GM18526 (cell line): ENCODE results near the gene CTBP1.

Experiments used
- POLR2A ChIP-seq: IDR thresholded peaks from 3 replicates; pipeline ENCODE4 v1.6.1; 2011; ENCODE audit not compliant: insufficient read length; ENCODE audit errors: extremely low read depth

CTBP1 gene

DNA sequence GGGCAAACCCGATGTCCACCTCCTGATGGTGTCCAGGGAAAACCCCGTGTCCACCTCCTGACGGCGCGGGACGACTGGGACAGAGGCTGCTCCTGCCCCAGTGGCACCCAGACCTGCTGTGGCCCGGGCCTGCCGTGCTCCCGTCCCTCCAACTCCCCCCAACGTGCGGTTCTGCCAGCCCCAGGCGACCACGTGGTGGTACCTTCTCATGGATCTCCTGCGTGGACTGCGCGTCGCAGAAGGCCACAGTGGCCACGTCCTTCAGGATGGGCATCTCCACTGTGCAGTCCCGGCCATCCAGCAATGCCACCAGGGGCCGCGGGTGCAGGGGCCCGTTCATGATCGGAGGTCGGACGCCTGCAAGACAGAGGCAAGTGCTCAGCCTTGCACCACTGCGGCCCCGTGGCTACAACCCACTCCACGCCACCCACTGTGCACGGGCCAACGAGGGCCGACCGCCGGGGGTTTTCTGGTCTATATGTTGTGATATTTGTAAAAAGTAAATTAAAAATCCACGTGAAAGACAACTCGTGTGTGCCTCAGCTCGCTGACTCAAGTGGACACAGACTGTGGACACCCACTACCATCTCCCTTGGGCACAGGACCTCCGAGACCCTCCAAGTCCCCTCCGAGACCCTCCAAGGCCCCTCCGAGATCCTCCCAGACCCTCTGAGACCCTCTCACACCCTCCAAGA is 10.8 kb downstream of the CTBP1 start:
- no peak for TF ChIP-seq POLR2A

DNA sequence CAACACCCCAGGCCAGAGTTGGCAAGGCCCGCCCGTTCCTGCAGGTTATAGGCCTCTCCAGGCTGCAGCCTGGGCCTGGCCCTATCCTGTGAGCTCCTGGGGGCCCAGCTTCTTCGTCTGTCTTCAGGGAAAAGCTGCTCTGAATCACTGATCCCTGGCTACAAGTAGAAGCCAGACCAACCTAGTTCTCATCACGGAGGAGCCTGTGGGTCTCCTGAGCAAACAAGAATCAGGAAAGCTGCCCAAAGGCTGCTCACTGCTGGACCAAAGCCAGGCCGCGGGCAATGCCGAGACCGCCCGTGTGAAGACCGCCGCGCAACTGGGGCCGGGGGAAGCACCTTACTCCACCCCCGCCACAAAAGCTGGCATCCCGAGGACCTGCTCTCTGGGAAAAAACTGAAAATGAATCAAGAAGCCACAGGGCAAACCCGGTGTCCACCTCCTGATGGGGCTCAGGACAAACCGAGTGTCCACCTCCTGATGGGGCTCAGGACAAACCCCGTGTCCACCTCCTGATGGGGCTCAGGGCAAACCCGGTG is 12.8 kb downstream of the CTBP1 start:
- TF ChIP-seq POLR2A, result no peak

DNA sequence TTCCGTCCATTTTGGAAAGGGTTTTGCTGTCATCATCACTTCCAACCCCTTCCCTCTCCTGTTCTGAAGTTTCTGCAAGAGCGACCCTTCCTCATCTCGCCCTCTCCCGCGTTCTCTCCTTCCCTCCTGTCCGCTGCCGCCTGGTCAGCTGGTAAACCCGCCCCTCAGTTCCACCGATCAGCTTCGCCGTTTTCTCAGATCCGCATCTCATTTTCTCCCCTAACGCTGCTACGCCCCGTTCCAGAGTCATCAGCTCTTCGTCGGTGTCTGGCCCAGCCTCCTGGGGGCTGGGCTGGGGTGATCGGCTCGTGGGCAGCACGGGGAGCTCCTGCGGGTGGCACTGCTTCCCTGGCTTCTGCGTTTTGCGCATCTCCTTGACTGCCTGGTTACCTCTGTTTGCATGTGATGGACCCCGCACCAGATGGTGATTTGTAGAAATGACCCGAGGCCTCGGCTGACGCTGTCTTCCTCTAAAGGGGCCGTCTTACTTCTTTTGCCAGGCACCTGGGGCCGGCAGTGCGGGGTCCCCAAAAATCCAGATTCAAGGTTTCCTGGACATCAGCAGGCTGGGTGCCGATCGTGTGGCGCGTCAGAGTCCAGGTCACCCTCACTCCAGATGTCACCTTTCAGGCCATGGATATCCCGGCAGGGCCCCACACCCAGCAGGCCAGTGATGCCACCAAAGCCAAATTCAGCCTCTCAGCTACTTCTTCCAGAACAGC is 13.4 kb downstream of the CTBP1 start:
- TF ChIP-seq POLR2A, result no peak

DNA sequence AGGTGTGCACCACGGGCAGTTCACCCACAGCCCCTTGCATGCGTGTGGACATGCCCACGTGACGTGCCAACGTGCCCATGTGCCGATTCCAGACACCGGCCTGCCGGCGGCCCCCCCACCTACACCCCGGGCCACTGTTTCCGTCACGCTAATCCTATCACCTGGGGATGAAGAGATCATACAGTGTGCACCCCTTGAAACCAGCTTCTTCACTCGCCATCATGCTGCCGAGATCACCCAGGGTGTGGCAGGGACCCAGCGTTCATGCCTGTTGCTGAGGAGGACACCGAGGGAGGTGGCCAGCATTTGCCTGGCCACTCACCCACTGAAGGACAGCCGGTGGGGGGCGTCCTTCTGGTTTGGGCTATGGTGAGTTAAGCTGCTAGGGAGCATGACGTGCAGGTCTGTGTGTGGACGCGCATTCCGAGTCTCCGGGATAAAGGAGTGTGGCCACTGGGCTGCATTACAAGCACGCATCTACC is 14.1 kb downstream of the CTBP1 start:
- no peak for TF ChIP-seq POLR2A

DNA sequence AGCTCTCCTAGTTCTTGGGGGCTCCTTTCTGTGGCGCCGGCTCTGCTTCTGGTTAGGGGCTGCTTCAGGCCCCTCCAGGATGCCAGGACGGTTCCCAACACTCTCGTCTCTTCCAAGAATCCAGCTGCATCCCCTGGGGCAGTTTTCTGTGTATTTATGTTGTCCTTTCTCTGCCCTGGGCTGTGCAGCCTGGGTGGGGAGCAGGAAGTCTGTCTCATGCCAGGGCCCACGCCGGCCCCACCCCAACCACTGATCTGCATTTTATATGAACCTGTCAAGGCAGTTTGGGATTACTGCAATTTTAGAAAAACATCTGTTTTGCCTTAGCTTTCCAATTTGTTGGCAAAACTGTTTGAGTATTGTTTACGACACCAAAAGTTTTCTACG is 14.6 kb downstream of the CTBP1 start:
- TF ChIP-seq POLR2A, result no peak

DNA sequence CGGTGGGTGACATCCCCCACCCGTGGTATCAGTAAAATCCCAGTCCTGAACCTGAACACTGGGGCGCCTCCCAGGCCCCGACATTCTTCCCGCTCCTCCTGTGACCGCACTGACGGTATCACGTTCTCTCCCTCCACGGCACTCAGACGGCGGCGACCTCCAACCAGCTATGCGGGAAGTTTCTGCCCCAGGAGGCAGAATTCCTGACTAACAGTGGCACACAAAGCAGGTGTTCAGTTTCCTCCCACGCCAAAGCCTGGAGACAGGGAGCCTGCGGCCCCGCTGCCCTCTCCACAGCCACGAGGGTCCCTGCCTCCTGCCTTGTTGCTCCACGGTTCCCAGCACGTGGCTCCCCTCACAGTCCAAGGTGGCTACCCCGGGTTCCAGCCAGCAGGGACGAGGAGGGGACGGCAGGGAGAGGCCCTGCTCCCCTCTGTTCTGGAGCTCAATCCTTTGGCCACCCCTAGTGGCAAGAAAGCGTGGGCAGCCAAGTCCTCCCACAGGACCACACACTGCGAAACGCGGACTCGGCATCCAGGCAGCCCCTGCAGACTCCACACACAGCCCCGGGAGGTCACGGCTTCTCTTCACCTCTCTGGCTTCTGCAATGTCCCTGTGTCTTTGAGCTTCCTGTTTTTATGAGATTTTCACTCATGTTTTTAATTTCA is 15.2 kb downstream of the CTBP1 start:
- TF ChIP-seq POLR2A, result no peak

DNA sequence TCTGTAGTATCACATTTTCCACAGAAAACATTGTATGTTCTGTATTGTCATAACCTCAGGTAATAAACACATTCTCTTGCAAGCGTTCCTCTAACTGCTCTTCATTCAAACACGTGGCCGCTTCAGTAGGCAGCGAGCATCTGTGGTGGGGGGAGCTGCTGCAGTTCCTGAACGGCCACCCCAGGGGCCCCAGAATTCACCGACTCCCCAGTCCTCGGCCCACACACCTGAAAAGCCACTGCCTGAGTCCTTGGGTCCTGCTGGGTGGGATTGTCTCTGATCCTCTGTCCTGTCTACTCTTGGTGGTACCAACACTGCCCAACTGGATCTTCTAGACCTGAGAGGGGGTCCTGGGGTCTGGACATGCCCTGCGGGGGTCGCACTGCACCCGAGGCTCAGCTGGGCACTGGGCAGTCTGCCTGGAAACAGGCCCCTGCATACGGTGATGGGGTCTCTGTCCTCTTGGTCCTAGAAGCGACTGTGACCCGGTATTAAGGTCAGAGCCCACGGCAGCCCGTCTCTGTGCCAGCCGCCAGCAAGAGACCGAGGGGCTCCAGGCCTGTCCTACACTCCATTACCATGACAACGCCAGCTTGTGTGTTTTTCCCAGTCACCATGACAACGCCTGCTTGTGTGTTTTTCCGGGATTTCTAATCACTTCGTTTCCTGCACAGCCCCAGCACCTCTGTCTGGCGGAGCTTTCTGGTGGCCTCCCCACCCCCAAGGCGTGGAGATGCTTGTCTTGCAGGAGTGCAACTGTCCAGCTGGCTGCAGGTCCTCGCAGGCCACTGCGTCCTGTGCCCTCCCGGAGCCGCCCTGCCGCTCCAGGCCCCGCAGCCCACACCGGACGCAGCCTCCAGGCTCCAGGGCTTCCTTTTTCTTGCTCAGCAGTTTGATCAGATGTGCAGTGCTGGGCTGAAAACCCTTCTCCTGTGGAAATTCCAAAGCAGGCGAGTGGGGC is 16.0 kb downstream of the CTBP1 start:
- TF ChIP-seq POLR2A, result no peak

DNA sequence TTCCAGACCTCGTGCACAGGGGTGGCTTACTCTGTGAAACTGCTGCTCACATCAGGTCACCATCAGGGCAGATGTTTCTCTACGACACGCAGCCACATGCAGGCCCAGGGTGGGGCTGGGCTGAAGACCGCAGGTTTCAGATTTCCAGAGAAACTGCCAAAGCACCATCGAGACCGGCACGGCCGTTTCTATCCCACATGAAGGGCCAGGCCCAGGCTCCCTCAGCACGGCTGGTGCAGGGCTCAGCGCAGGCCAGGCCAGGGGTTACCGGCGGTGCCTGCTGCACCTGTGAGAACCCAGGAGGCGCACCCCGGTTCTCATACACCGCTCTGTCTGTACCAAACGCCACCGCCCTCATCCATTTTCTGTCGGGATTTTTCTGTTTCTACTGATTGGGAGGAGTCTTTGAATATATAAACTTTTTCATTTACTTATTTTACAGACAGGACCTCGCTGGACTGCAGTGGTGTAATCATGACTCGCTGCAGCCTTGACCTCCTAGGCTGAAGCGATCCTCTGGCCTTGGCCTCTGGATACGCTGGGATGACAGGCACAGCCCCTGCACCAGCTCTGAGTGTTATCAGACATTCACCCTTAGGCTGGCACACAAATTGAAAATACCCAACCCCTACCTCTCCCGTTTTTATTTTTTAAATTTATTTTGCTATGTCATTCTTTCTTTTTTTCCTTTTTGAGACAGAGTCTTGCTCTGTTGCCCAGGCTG is 17.1 kb downstream of the CTBP1 start:
- TF ChIP-seq POLR2A, result no peak

DNA sequence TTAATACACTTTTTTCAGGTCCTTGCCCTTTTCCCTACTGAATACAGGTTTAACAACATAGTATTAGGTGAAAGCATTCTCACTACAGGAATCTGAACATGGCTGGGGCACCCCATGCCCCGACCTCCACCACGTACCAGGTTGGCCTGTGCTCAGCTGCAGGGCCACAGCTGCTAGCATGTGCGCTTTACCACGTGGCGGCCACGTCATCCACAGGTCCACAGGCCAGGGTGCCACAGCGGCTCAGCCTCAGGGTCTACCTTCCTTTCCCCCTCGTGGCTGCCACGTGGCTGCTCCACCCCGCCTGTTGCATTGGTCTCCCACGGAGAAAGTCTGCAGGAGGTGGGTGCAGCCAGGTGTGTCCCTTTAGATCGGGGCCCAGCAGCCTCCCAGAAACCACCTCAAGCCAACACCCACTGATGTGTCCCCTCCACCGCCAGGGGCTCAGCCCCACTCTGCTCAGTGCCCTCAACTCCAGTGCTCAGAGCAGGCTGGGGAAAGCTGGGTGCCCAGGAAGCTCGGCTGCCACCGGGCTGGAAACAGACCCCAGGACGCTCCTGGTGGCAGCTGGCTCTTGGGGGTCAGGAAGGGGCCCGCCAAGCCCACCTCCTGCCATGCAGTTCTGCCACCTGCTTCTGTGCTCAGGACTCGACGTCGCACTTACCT is 17.8 kb downstream of the CTBP1 start:
- no peak for TF ChIP-seq POLR2A

DNA sequence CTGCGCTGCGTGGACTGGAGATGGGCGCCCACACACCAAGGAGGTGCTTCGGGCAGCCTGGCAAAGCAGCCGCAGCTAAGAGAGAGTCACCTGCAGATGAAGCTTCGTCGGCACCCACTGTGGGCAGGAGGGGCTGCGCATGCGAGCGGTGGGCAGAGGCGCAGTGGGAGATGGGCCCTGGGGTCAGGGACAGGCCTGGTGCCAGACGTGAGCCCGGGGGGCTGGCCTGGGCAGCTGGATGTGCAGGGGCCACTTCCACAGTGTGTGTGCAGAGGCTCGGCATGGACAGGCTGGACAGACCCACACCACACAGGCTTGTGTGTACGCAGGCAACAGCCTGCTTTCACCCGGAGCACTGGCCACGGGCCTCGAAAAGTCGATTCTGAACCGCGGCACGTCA is 18.6 kb downstream of the CTBP1 start:
- no peak for TF ChIP-seq POLR2A

DNA sequence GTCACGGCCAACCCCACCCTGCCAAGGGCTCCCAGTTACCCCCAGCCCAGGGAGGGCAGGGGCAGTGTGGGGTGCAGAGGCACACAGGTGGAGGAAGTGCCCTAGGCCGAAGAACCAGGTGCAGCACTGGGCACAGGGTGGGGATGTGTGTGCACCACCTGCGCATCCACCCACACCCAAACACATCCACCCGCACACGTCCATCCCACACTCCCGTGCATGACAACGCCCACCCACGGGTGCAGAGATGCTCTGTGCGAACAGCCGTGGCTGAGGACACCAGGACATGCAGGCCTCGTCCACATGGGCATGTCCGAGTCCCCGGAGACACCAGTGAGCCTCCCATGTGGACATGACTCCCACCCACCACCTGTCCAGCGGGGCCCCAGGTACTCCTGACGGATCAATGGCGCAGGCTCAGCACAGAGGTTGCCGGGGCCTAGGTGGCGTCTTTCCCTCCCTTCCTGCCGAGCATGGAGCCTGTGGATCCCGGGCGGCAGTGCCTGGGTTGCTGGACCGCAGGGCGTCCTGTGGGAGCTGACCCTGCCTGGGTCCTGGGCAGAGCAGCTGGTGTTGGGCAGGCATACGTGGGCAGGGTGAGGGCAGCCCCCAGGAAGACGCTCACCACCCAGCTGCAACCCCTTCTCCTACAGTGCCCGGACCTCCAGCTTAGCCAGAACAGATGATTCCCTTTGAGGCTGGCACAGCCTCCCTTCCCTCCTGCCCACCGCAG is 19.6 kb downstream of the CTBP1 start:
- no peak for TF ChIP-seq POLR2A

DNA sequence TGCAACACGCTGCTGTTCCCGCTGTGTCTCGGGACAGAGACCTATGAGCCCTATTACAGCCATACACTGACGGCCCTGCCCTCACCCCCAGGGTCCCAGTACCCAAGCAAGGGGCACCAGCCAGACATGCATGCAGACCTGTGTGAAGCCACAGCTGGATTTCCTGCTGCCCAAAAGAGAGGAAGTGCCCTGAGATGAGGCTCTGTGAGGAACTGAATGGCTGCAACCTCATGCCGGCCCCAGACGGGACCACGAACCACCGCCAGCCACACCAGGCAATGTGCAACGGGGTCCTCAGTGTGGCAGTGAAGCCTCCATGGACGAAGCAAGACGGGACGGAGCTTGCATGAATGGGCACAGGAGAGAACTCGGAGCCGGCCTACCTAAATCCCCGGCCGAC is 21.1 kb downstream of the CTBP1 start:
- TF ChIP-seq POLR2A, result no peak

DNA sequence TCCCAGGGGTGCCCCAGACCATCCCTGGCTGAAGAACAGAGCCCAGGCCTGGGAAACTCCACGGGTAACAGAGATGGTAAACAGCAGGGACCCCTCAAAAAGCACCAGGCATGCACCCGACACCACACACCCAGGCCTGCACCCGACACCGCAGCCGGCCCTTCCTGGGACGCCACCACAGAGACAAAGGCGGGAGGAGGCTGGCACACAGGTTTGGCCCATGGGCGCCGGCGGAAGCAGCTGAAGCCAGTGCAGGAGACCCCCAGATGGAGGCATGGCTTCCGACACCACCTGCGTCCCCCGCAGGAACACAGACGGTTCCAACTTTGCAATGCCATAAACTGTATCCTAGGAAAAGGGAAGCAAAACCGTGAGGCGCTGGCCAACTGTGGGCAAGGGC is 22.3 kb downstream of the CTBP1 start:
- no peak for TF ChIP-seq POLR2A
